Type B pancreatic cell (in vitro differentiated cells): ENCODE measurements around the gene OGFR. TPM values are rescaled to one million over a fixed set of nuclear protein-coding genes. Genes with fewer than 3 reads are reported as not detected.

Experiments
- DNase-seq: peaks from one replicate; pipeline ENCODE4 v3.0.0; 2021; ENCODE audit warnings: mixed read lengths; ENCODE audit not compliant: unreplicated experiment; ENCODE audit errors: extremely low spot score
- H3K27ac Mint-ChIP-seq: 2 replicates; pipeline ENCODE4 v1.8.0; 2021; ENCODE audit warnings: mild to moderate bottlenecking, mixed read lengths
- H3K27me3 Mint-ChIP-seq: 2 replicates; pipeline ENCODE4 v1.8.0; 2021; ENCODE audit warnings: mixed read lengths
- H3K36me3 Mint-ChIP-seq: 2 replicates; pipeline ENCODE4 v1.8.0; 2021; ENCODE audit warnings: mixed read lengths
- H3K4me1 Mint-ChIP-seq: one replicate; pipeline ENCODE4 v1.8.0; 2021; ENCODE audit warnings: mixed read lengths; ENCODE audit not compliant: unreplicated experiment
- H3K4me3 Mint-ChIP-seq: 2 replicates; pipeline ENCODE4 v1.8.0; 2021; ENCODE audit warnings: mild to moderate bottlenecking, mixed read lengths
- H3K9me3 Mint-ChIP-seq: 2 replicates; pipeline ENCODE4 v1.8.0; 2021; ENCODE audit warnings: mixed read lengths
- CTCF ChIP-seq: fragments of 200-600 bp; sonication (generic); conservative IDR thresholded peaks from 2 replicates; pipeline ENCODE4 v1.5.0; 2021; ENCODE audit warnings: antibody characterized with exemption, mild to moderate bottlenecking
- total RNA-seq: library from RNA; stranded (reverse); gene quantifications from 2 replicates; pipeline ENCODE4 v1.2.1, GENCODE V29; 2021; ENCODE audit warnings: low replicate concordance

Gene OGFR
- total RNA-seq, 1 donor from 2014 or later = 42.8 TPM

DNA sequence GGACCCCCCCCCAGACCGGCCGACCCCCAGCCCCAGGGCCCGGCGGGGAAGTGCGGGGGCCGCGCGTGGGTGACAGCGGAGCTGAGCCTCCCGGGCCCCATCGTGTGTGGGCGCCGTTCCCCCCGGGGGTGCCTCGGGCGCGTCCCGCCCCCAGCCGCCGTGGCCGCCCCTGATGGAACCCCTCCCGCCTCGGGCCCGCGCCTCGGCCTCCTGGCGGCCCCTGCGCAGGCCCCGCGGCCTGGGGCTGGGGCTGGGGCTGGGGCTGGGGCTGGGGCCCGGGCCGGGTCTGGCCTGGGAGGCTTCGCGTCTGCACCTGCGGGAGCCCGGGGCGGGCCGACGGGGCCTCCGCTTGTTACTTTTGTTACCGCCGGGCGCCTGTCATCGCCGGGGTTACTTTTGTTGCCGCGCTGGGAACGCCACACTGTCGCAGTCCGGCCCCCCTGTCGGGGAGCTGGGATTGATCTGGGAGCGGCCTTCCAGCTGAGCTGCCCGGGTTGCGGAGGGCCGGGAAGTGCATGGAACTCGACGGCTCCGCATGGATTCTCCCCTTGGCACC lies 598 bp downstream of the OGFR start:
- Mint-ChIP-seq H3K27me3 (peaks cover 3% of the 10 kb centered on the region), H3K27ac (no peak overlapping the region), H3K4me1 (peaks cover 13% of the 10 kb centered on the region), H3K36me3 (peaks cover 2% of the 10 kb centered on the region), H3K9me3 (no peaks in the 10 kb centered on the region), H3K4me3 (peak overlapping the region; percentile 82)
- TF ChIP-seq CTCF = no peak
- no peak for DNase-seq

DNA sequence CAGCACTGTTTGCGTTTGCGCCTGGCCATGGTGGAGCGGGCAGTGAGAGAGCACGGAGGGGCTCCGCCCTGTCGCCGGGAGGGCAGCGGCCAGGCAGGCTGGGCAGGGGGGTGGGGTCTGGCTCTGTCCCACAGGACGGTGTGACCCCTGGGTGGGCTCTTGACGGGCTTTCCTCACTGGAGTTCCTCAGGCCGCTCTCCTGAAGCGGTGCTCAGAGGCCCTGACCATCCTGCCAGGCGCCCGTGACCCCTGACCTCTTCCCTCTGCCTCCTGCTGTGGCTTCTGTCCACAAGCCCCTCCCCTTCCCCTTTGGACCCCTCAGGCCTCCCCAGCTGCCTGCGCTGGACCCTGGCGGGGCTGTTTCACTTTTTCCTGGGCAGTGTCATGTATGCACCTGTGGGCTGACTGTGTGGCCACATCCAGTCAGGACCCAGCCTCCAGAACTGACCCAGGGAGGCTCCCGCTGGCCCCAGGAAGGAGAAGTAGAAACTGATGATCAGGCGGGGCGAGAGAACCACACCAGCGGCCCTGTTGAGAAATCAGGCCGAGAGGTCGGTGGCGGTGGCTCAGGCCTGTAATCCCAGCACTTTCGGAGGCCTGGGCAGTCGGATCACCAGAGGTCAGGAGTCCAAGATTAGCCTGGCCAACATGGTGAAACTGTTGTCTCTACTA lies 1.2 kb downstream of the OGFR start:
- no peak for DNase-seq
- peak overlapping the region; percentile 43 for H3K27ac Mint-ChIP-seq
- peak overlapping the region; percentile 82 for H3K4me3 Mint-ChIP-seq
- H3K4me1 Mint-ChIP-seq = peaks cover 13% of the 10 kb centered on the region
- no peak for TF ChIP-seq CTCF
- H3K36me3 Mint-ChIP-seq = no peaks in the 10 kb centered on the region
- peaks cover 3% of the 10 kb centered on the region for H3K27me3 Mint-ChIP-seq
- H3K9me3 Mint-ChIP-seq = no peaks in the 10 kb centered on the region

DNA sequence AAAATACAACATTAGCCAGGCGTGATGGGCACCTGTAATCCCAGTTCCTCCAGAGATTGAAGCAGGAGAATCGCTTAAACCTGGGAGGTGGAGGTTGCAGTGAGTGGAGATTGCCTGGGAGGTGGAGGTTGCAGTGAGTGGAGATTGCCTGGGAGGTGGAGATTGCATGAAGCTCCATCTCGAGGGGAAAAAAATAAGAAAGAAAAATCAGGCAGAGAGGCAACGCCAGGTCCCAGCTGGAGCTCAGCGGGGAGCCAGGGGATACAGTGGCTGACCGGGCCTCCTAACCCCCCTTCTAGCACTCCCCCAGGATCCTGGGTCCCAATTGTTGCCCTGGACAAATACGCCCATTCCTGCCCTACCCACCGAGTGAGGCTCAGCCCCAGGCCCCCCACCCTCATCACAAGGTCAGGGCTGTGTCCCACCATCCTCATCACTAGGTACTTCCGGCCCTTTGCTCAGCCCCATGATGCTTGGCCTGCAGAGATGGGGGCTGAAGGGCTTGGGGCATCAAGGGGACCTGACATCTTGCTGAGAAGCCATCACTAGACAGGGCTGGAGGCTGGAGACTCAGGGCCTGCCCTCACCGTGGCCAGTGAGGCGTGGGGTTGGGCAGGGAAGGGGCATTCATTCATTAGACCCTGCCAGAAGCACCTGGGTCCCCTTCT lies 1.9 kb downstream of the OGFR start:
- Mint-ChIP-seq H3K27me3 (peaks cover 3% of the 10 kb centered on the region), H3K4me3 (peak overlapping the region; percentile 82), H3K27ac (no peak overlapping the region), H3K9me3 (no peaks in the 10 kb centered on the region), H3K4me1 (peaks cover 13% of the 10 kb centered on the region), H3K36me3 (no peaks in the 10 kb centered on the region)
- no peak for TF ChIP-seq CTCF
- no peak for DNase-seq

DNA sequence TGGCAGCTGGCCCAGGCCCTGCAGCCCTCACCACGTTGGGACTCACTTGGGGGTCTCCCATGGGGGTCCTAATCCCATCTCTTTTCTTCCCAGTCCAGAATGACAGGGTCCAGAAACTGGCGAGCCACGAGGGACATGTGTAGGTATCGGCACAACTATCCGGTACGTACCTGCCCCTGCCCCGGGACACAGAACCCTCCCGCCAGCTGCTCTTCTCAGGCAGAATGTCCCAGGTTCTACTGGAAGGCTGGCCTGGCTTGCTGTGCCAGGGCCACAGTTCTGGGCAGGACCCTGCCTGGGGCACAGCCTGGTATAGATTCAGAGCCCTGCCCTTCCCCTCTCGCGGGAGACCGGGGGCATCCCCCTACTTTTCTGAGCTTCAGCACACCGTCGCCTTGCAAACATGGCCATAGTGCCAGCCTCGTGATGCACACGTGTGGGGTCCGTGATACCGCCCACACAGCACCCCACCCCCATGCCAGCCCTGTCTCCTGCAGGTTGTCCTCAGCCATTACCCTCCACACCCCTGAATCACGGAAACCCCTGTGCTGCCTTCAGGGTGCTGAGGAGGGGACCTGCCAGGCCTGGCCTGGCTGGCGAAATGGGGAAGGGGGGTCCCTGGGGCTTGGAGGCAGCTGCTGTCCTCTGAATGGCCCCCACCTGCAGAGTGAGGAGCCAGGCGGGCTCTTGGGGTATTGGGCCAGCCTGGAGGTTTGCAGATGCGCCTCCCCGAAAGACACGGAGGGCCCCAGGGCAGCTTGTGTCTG lies 3.0 kb downstream of the OGFR start:
- TF ChIP-seq CTCF = no peak
- DNase-seq = no peak
- H3K4me1 Mint-ChIP-seq = peaks cover 13% of the 10 kb centered on the region
- H3K27ac Mint-ChIP-seq = no peak overlapping the region
- peaks cover 3% of the 10 kb centered on the region for H3K27me3 Mint-ChIP-seq
- no peaks in the 10 kb centered on the region for H3K9me3 Mint-ChIP-seq
- no peaks in the 10 kb centered on the region for H3K36me3 Mint-ChIP-seq
- H3K4me3 Mint-ChIP-seq = peak overlapping the region; percentile 44

DNA sequence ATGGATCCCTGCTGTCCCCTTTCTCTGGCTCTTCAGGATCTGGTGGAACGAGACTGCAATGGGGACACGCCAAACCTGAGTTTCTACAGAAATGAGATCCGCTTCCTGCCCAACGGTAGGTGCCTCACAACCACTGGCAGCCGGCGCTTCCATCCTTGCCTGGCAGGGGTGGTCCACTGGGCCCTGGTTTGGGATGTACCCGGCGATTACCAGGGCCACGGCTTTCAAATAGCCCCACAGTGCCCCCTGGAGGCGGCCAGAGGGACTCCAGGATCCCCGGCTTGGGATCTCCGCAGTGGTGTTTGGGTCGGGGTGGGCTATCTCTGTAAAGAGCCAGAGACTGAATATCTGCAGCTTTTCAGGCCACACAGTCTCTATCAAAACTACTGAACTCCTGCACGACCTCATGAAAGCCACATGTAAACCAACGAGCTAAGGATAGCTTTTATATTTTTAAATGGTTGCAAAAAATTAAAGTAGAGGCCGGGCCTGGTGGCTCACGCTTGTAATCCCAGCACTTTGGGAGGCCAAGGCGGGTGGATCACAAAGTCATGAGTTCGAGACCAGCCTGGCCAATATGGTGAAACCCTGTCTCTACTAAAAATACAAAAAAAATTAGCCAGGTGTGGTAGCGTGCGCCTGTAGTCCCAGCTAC lies 3.7 kb downstream of the OGFR start:
- peaks cover 7% of the 10 kb centered on the region for H3K4me1 Mint-ChIP-seq
- DNase-seq = peak; percentile 84
- H3K4me3 Mint-ChIP-seq = peak overlapping the region; percentile 78
- peak; percentile 95 for TF ChIP-seq CTCF
- no peak overlapping the region for H3K27ac Mint-ChIP-seq
- no peaks in the 10 kb centered on the region for H3K9me3 Mint-ChIP-seq
- no peaks in the 10 kb centered on the region for H3K36me3 Mint-ChIP-seq
- H3K27me3 Mint-ChIP-seq = peaks cover 3% of the 10 kb centered on the region
